GM19467 (cell line): ENCODE results near the gene KIAA0930.
A peak's percentile ranks its signal among the peaks of the same experiment; 100 is the strongest.
"Not testable (repeated sequence)": the region's sequence is repeated elsewhere in the genome, so short reads cannot be mapped to it uniquely, and the experiment has no call there.

Experiments used
- ATAC-seq: cut with Tn5 transposase; IDR thresholded peaks from one replicate; pipeline ENCODE4 v1.9.1; 2021; ENCODE audit warnings: mild to moderate bottlenecking, moderate library complexity; ENCODE audit not compliant: unreplicated experiment

Gene KIAA0930

GRCh38 chr22:45263463-45264269 lies 23.0 kb upstream of the KIAA0930 start:
- ATAC-seq, result peak; percentile 68

GRCh38 chr22:45262931-45263462 lies 22.3 kb upstream of the KIAA0930 start:
- peak; percentile 24 for ATAC-seq

- ATAC-seq, result no peak
Observed at GRCh38 chr22:45262195-45262930, 21.7 kb upstream of the KIAA0930 start.

GRCh38 chr22:45261407-45262088 lies 20.9 kb upstream of the KIAA0930 start:
- ATAC-seq, result no peak

GRCh38 chr22:45260395-45260759 lies 19.7 kb upstream of the KIAA0930 start:
- not testable (repeated sequence) for ATAC-seq

GRCh38 chr22:45259754-45260394 lies 19.2 kb upstream of the KIAA0930 start:
- no peak for ATAC-seq

GRCh38 chr22:45257941-45258340 lies 17.2 kb upstream of the KIAA0930 start:
- not testable (repeated sequence) for ATAC-seq

- ATAC-seq, result no peak
Observed at GRCh38 chr22:45254789-45255278, 14.1 kb upstream of the KIAA0930 start.

GRCh38 chr22:45254388-45254787 lies 13.7 kb upstream of the KIAA0930 start:
- no peak for ATAC-seq

- no peak for ATAC-seq
Observed at GRCh38 chr22:45253039-45253641, 12.4 kb upstream of the KIAA0930 start.

- no peak for ATAC-seq
Observed at GRCh38 chr22:45251825-45252224, 11.1 kb upstream of the KIAA0930 start.

GRCh38 chr22:45248832-45249561 lies 8.3 kb upstream of the KIAA0930 start:
- peak; percentile 51 for ATAC-seq

GRCh38 chr22:45246060-45246985 lies 5.6 kb upstream of the KIAA0930 start:
- no peak for ATAC-seq

GRCh38 chr22:45244916-45245315 lies 4.2 kb upstream of the KIAA0930 start:
- no peak for ATAC-seq

GRCh38 chr22:45242778-45243191 lies 2.1 kb upstream of the KIAA0930 start:
- no peak for ATAC-seq

GRCh38 chr22:45240104-45240809 lies 437 bp downstream of the KIAA0930 start:
- ATAC-seq, result no peak

- ATAC-seq, result no peak
Observed at GRCh38 chr22:45239681-45240051, 1.0 kb downstream of the KIAA0930 start.
